Measurements from ENCODE around the gene SHC4. TPM values are rescaled to one million over a fixed set of nuclear protein-coding genes. Genes with fewer than 3 reads are reported as not detected.

The SHC4 gene
- polyA plus RNA-seq, 1 donor (not counting 4 experiments of a cell fraction or from before 2014, with no cell fraction given): 0.94 TPM

DNA sequence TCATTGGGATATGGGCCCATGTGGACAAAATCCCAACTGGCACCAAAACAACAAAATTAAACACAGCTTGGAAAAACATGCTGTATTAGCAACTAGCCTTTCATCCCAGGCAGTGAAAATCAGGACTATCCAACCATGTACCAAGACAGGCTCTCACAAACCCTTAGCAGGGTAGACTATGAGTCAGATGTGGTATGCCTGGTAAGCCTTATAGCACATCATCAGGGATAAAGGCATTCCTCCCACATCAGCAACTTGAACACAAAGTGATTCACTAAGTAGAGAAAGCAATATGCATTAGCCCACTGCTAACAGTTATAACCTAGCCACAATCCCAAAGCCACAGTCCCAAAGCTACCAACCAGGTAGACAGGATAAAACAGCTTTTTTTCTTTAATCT lies 160.9 kb downstream of the SHC4 start:
- FAIRE-seq (peak; percentile 82), DNase-seq (ENCODE audit: low read depth, low spot score) (peak; percentile 62)
- Histone ChIP-seq H3K27ac (ENCODE audit: control insufficient read depth, insufficient read depth, low read length) (no peak overlapping the region), H3K79me2 (ENCODE audit: control insufficient read depth, insufficient read depth, low read length) (peaks cover 6% of the 10 kb centered on the region), H4K20me1 (ENCODE audit: control insufficient read depth, extremely low read depth, insufficient read depth, low read length) (no peaks in the 10 kb centered on the region), H3K9ac (ENCODE audit: control insufficient read depth, extremely low read depth, insufficient read depth, low read length) (no peak overlapping the region), H3K4me3 (ENCODE audit: control insufficient read depth in 2 of 3, extremely low read depth in 1 of 3, insufficient read depth in 2 of 3, low read depth in 1 of 3, low read length in 3 of 3) (no peak overlapping the region), H3K4me1 (ENCODE audit: control insufficient read depth, extremely low read depth, insufficient read depth, low read length) (no peaks in the 10 kb centered on the region), H2AFZ (ENCODE audit: control insufficient read depth, low read length) (no peak overlapping the region), H3K27me3 (ENCODE audit: control insufficient read depth, extremely low read depth, insufficient read depth, low read length) (no peaks in the 10 kb centered on the region), H3K36me3 (ENCODE audit: control insufficient read depth in 2 of 2, extremely low read depth in 1 of 2, insufficient read depth in 2 of 2, low read length in 2 of 2) (no peaks in the 10 kb centered on the region), H3K9me1 (ENCODE audit: control insufficient read depth, extremely low read depth, insufficient read depth, low read length) (no peaks in the 10 kb centered on the region), H3K9me3 (ENCODE audit: control insufficient read depth, low read depth, low read length) (no peaks in the 10 kb centered on the region), H3K4me2 (ENCODE audit: control insufficient read depth, extremely low read depth, insufficient read depth, low read depth, low read length) (no peak overlapping the region)
- dilution Hi-C loops (cut with MboI; ENCODE audit: extremely low pct_ligation_motif_present, low sequenced_read_pairs): no loop called here
- TF ChIP-seq EZH2 (IDR thresholded peaks at IDR 0.05; ENCODE audit: low read length): no peak
- no peak for TF ChIP-seq CTCF (optimal IDR thresholded peaks at IDR 0.05 in 1 of 3, IDR thresholded peaks at IDR 0.05 in 1 of 3, conservative IDR thresholded peaks at IDR 0.05 in 1 of 3; ENCODE audit: extremely low read depth in 1 of 3, insufficient read depth in 2 of 3, low read length in 3 of 3)

- FAIRE-seq (no peak), DNase-seq (ENCODE audit: low read depth, low spot score) (no peak)
- H3K9me1 ChIP-seq (ENCODE audit: control insufficient read depth, extremely low read depth, insufficient read depth, low read length): no peaks in the 10 kb centered on the region
- no peak overlapping the region for H3K4me3 ChIP-seq (ENCODE audit: control insufficient read depth in 2 of 3, extremely low read depth in 1 of 3, insufficient read depth in 2 of 3, low read depth in 1 of 3, low read length in 3 of 3)
- H2AFZ ChIP-seq (ENCODE audit: control insufficient read depth, low read length): no peak overlapping the region
- no peaks in the 10 kb centered on the region for H3K4me1 ChIP-seq (ENCODE audit: control insufficient read depth, extremely low read depth, insufficient read depth, low read length)
- H3K79me2 ChIP-seq (ENCODE audit: control insufficient read depth, insufficient read depth, low read length): peaks cover 6% of the 10 kb centered on the region
- H3K27ac ChIP-seq (ENCODE audit: control insufficient read depth, insufficient read depth, low read length): no peak overlapping the region
- H3K36me3 ChIP-seq (ENCODE audit: control insufficient read depth in 2 of 2, extremely low read depth in 1 of 2, insufficient read depth in 2 of 2, low read length in 2 of 2): no peaks in the 10 kb centered on the region
- no peaks in the 10 kb centered on the region for H4K20me1 ChIP-seq (ENCODE audit: control insufficient read depth, extremely low read depth, insufficient read depth, low read length)
- no peak for TF ChIP-seq CTCF (optimal IDR thresholded peaks at IDR 0.05 in 1 of 3, IDR thresholded peaks at IDR 0.05 in 1 of 3, conservative IDR thresholded peaks at IDR 0.05 in 1 of 3; ENCODE audit: extremely low read depth in 1 of 3, insufficient read depth in 2 of 3, low read length in 3 of 3)
- no peak overlapping the region for H3K9ac ChIP-seq (ENCODE audit: control insufficient read depth, extremely low read depth, insufficient read depth, low read length)
- no peaks in the 10 kb centered on the region for H3K27me3 ChIP-seq (ENCODE audit: control insufficient read depth, extremely low read depth, insufficient read depth, low read length)
- H3K4me2 ChIP-seq (ENCODE audit: control insufficient read depth, extremely low read depth, insufficient read depth, low read depth, low read length): no peak overlapping the region
- H3K9me3 ChIP-seq (ENCODE audit: control insufficient read depth, low read depth, low read length): no peaks in the 10 kb centered on the region
- dilution Hi-C loops (cut with MboI; ENCODE audit: extremely low pct_ligation_motif_present, low sequenced_read_pairs): no loop called here
Observed at GRCh38 chr15:48802257-48802656, 161.5 kb downstream of the SHC4 start.
